GM23248 (cell line): ENCODE measurements around the gene RND2.

Source experiments
- EZH2 ChIP-seq: fragments of 200-600 bp; sonication (generic); IDR thresholded peaks from 2 replicates; pipeline ENCODE4 v1.6.1; 2018; ENCODE audit warnings: antibody characterized with exemption, mild to moderate bottlenecking; ENCODE audit not compliant: insufficient read depth, poor library complexity, severe bottlenecking
- EZH2phosphoT487 ChIP-seq: fragments of 200-600 bp; sonication (generic); IDR thresholded peaks from 2 replicates; pipeline ENCODE4 v1.6.1; 2018; ENCODE audit warnings: antibody characterized with exemption, moderate library complexity, mild to moderate bottlenecking, low read depth; ENCODE audit not compliant: insufficient read depth

GRCh38 chr17:43014649-43015542, 10.1 kb upstream of the RND2 start:
- TF ChIP-seq EZH2 (no peak), EZH2phosphoT487 (no peak)
